RPMI8226 (cell line): ENCODE data around the gene HAPLN3.
A peak's percentile ranks its signal among the peaks of the same experiment; 100 is the strongest.

Experiments
- DNase-seq: peaks from one replicate; pipeline ENCODE4 v3.0.0-alpha.2; 2015

Gene HAPLN3

GRCh38 chr15:88891540-88892254 is 3.6 kb downstream of the HAPLN3 start:
- DNase-seq: no peak

- DNase-seq: no peak
Measured at GRCh38 chr15:88890495-88890894, 4.8 kb downstream of the HAPLN3 start.

- no peak for DNase-seq
Measured at GRCh38 chr15:88888719-88889118, 6.6 kb downstream of the HAPLN3 start.

- no peak for DNase-seq
Measured at GRCh38 chr15:88887068-88887580, 8.2 kb downstream of the HAPLN3 start.

GRCh38 chr15:88882785-88883184 is 12.6 kb downstream of the HAPLN3 start:
- no peak for DNase-seq

- DNase-seq: no peak
Measured at GRCh38 chr15:88881775-88882174, 13.6 kb downstream of the HAPLN3 start.

- no peak for DNase-seq
Measured at GRCh38 chr15:88880944-88881740, 14.2 kb downstream of the HAPLN3 start.

- DNase-seq: peak; percentile 86
Measured at GRCh38 chr15:88878720-88879184, 16.6 kb downstream of the HAPLN3 start.

GRCh38 chr15:88877906-88878305 is 17.4 kb downstream of the HAPLN3 start:
- no peak for DNase-seq

- no peak for DNase-seq
Measured at GRCh38 chr15:88877415-88877814, 17.9 kb downstream of the HAPLN3 start.

GRCh38 chr15:88876573-88876972 is 18.8 kb downstream of the HAPLN3 start:
- no peak for DNase-seq

- no peak for DNase-seq
Measured at GRCh38 chr15:88874684-88875083, 20.7 kb downstream of the HAPLN3 start.

GRCh38 chr15:88874275-88874674 is 21.1 kb downstream of the HAPLN3 start:
- no peak for DNase-seq

- no peak for DNase-seq
Measured at GRCh38 chr15:88873786-88874185, 21.6 kb downstream of the HAPLN3 start.

GRCh38 chr15:88872706-88873105 is 22.6 kb downstream of the HAPLN3 start:
- no peak for DNase-seq

- DNase-seq: no peak
Measured at GRCh38 chr15:88872106-88872505, 23.2 kb downstream of the HAPLN3 start.

GRCh38 chr15:88871313-88871712 is 24.0 kb downstream of the HAPLN3 start:
- DNase-seq: no peak

- DNase-seq: no peak
Measured at GRCh38 chr15:88866295-88866881, 29.0 kb downstream of the HAPLN3 start.

GRCh38 chr15:88865498-88866099 is 29.7 kb downstream of the HAPLN3 start:
- peak; percentile 82 for DNase-seq

GRCh38 chr15:88864861-88865497 is 30.4 kb downstream of the HAPLN3 start:
- DNase-seq: peak; percentile 22

GRCh38 chr15:88863412-88863811 is 31.9 kb downstream of the HAPLN3 start:
- no peak for DNase-seq

- no peak for DNase-seq
Measured at GRCh38 chr15:88860212-88860611, 35.1 kb downstream of the HAPLN3 start.

GRCh38 chr15:88859550-88859949 is 35.8 kb downstream of the HAPLN3 start:
- no peak for DNase-seq
